HEK293T (cell line): ENCODE results near the gene COQ9.

ENCODE experiments used
- BHLHE40 ChIP-seq: fragments of 450-650 bp; IDR thresholded peaks from 2 replicates; pipeline ENCODE4 v1.6.1; 2016; ENCODE audit warnings: mild to moderate bottlenecking, moderate library complexity, borderline replicate concordance
- FOXA1 ChIP-seq: fragments of 450-650 bp; IDR thresholded peaks from 2 replicates; pipeline ENCODE4 v1.6.1; 2016; ENCODE audit warnings: mild to moderate bottlenecking
- FOXM1 ChIP-seq: fragments of 450-650 bp; IDR thresholded peaks from 2 replicates; pipeline ENCODE4 v1.6.1; 2017; ENCODE audit warnings: mild to moderate bottlenecking, borderline replicate concordance
- NFRKB ChIP-seq: fragments of 450-650 bp; IDR thresholded peaks from 2 replicates; pipeline ENCODE4 v1.6.1; 2016; ENCODE audit warnings: mild to moderate bottlenecking, moderate library complexity
- PKNOX1 ChIP-seq: fragments of 450-650 bp; IDR thresholded peaks from 2 replicates; pipeline ENCODE4 v1.6.1; 2016
- SP1 ChIP-seq: fragments of 450-650 bp; IDR thresholded peaks from 2 replicates; pipeline ENCODE4 v1.6.1; 2017

- TF ChIP-seq PKNOX1 (0 out of 2 replicates have a peak, but pooled peaks have one; percentile 21), FOXM1 (no peak), NFRKB (no peak), SP1 (no peak), FOXA1 (no peak), BHLHE40 (no peak)
These were observed 621 bp upstream of the COQ9 start for GRCh38 chr16:57446531-57447185.
